ENCODE measurements around the gene LRRC10B.
A peak's percentile ranks its signal among the peaks of the same experiment; 100 is the strongest.

LRRC10B gene

DNA sequence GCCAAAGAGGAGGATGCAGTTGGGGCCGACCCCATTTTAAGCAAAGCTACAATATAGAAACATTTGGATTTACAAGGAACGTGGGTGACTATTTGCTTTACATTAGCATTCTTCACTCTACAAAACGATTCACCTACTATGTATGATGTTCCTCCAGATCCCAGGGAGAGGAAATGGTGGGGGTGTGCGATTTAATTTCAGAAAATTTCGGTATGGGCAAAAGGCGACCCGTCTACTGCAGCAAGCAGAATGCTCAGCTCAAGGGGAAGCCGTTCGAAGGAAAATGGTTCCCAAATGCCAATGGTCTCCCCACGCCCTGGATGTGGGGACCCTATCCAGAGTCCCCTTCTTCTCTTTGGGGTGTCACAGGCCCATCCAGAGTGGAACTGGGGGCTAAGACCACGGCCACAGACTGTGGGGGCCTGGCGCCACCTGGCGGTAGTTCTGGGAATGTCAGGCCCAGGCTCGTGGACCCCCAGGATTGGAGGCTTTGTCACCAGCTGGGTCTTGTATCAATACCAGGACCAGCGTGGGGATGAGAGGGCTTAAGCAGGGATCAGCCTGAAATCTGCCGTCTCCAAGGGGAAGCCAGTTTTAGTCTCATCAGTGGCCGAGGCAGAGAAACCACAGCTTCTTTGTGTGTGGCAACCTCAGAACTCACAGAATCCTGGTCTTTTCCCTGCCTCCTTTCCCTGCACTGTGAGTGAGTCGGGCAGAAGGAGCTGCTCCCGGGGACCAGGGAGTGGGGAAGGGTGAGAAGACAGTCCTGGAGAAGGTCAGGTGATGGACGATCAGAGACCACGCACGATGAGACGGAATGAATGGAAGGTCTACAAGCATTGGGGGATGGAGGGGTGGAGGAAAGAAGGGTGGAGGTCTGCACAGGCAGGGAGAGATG, 8.4 kb downstream of the LRRC10B start:
- H3K36me3 ChIP-seq = no peaks in the 10 kb centered on the region
- H3K27ac ChIP-seq = no peak overlapping the region
- TF ChIP-seq, protein P1, sequence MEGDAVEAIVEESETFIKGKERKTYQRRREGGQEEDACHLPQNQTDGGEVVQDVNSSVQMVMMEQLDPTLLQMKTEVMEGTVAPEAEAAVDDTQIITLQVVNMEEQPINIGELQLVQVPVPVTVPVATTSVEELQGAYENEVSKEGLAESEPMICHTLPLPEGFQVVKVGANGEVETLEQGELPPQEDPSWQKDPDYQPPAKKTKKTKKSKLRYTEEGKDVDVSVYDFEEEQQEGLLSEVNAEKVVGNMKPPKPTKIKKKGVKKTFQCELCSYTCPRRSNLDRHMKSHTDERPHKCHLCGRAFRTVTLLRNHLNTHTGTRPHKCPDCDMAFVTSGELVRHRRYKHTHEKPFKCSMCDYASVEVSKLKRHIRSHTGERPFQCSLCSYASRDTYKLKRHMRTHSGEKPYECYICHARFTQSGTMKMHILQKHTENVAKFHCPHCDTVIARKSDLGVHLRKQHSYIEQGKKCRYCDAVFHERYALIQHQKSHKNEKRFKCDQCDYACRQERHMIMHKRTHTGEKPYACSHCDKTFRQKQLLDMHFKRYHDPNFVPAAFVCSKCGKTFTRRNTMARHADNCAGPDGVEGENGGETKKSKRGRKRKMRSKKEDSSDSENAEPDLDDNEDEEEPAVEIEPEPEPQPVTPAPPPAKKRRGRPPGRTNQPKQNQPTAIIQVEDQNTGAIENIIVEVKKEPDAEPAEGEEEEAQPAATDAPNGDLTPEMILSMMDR (IDR thresholded peaks at IDR 0.05) = peak; percentile 75
- peaks cover 46% of the 10 kb centered on the region for H3K27me3 ChIP-seq
- H3K9me3 ChIP-seq = no peaks in the 10 kb centered on the region
- H3K4me1 ChIP-seq (ENCODE audit: control insufficient read depth in 1 of 2, insufficient read depth in 1 of 2, low read depth in 1 of 2, low read length in 1 of 2) = peaks cover 0 to 4% of the 10 kb centered on the region in 2 experiments
- no peak overlapping the region for H3K4me3 ChIP-seq (ENCODE audit: low read depth in 1 of 2, low read length in 1 of 2)

DNA sequence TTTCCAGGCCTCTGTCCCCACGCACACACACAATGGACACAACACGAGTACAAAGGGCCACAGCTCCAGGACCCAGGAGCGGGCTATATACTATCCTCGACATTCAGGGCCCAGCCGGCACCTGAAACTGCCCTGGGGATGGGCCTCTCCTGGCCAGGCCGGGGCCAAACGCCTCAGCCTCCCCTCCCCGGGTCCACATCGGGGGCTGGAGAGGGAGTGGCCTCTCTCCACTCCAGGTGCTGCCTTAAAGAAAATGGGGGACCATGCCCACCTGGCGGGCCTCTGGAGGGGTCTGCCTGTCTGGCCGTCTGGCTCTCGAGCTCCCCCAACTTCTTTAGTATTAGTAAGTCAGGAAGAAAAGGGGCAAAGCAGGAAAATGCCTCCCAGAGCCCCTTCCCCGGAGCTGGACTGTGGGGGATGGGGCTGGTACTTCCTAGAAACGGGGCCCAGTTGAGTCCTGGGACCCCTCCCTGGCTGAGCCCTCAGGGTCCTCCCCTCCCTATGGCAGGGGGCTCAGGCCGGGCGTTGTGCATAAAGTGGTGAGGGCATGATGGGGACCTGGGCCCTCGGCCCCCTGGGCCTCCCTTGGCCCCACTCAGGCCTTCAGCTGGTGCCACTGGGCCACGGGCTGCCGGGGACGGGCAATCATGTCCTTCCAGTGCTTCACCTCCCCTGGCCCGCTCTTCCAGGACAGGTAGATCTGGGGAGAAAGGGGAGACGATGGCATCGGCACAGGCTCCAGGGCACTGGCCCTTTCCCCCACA, 9.7 kb downstream of the LRRC10B start:
- Histone ChIP-seq H3K9me3 (no peaks in the 10 kb centered on the region), H3K4me1 (ENCODE audit: control insufficient read depth in 1 of 2, insufficient read depth in 1 of 2, low read depth in 1 of 2, low read length in 1 of 2) (peaks cover 0 to 4% of the 10 kb centered on the region in 2 experiments), H3K4me3 (ENCODE audit: low read depth in 1 of 2, low read length in 1 of 2) (no peak overlapping the region), H3K36me3 (no peaks in the 10 kb centered on the region), H3K27ac (no peak overlapping the region), H3K27me3 (peaks cover 34% of the 10 kb centered on the region)
- TF ChIP-seq, protein P1 (IDR thresholded peaks at IDR 0.05) = no peak

DNA sequence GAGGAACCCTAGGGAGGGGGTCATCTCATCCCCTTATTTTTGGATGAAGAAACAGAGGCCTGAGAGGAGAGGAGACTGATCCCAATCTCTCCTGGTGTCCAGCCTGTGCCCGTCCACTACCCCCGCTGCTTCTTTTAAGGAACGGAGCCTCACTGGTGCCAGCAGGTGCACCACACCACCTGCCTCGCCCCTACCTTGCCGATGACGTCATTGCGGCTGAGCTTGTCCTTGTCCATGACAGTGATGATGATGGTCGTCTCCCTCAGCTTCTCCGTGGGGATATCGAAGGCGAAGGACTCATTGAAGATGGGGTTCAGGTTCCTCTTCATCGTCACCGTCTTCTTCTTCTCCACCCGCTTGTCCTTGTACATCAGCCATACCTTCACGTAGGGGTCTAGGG, 14.3 kb downstream of the LRRC10B start:
- H3K36me3 ChIP-seq = no peaks in the 10 kb centered on the region
- TF ChIP-seq, protein P1 (IDR thresholded peaks at IDR 0.05) = no peak
- H3K27ac ChIP-seq = no peak overlapping the region
- no peaks in the 10 kb centered on the region for H3K9me3 ChIP-seq
- no peak overlapping the region for H3K4me3 ChIP-seq (ENCODE audit: low read depth in 1 of 2, low read length in 1 of 2)
- no peaks in the 10 kb centered on the region for H3K4me1 ChIP-seq (ENCODE audit: control insufficient read depth in 1 of 2, insufficient read depth in 1 of 2, low read depth in 1 of 2, low read length in 1 of 2)
- H3K27me3 ChIP-seq = peaks cover 31% of the 10 kb centered on the region

DNA sequence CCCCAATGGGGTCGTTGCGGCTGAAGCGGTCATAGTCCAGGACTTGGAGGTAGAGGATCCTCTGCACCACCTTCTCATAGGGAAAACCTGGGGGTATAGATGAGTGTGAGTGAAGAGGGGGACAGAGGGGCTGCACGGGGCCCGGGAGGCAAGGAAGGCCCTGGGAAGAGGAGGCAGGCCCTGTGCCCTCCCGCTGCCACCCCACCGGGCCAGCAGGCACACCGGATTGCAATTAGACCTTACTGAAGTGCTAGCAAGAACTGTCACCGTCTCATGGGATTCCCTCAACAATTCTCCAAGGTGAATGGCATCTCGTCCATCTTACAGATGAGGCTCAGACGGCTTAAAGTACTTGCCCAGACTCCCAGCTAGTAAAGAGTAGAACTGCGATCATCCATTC, 15.9 kb downstream of the LRRC10B start:
- Histone ChIP-seq H3K9me3 (no peaks in the 10 kb centered on the region), H3K36me3 (no peaks in the 10 kb centered on the region), H3K4me1 (ENCODE audit: control insufficient read depth in 1 of 2, insufficient read depth in 1 of 2, low read depth in 1 of 2, low read length in 1 of 2) (no peaks in the 10 kb centered on the region), H3K4me3 (ENCODE audit: low read depth in 1 of 2, low read length in 1 of 2) (no peak overlapping the region), H3K27me3 (peaks cover 42% of the 10 kb centered on the region), H3K27ac (no peak overlapping the region)
- TF ChIP-seq, protein P1 (IDR thresholded peaks at IDR 0.05) = no peak

DNA sequence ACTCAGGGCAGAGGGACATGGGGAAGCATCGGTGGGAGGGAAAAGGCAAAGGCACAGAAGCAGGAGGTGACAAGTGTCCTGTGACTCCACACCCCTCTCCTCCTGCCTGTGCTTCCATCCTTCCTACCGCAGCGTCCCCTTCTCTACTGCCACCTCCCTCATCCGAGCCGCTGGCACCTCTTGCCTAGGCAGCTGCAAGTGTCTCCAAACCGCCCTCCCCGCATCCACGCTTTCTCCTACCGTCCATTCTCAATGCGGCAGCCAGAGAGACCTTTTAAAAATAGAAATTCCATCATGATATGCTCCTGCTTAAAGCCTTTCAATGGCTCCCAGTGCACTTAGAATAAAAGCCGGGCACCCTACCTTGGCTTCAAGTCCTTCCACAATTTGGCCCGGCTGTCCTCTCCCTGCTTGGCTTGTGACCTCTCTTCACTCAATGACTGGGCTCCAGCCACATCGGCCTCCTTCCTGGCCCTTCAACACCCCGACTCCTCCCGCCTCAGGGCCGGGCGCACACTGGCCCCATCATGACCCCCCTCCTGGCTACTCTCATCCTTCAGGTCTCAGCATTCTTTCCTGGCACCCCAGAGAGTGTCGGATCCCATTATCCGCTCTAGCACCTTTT, 16.5 kb downstream of the LRRC10B start:
- Histone ChIP-seq H3K9me3 (no peaks in the 10 kb centered on the region), H3K4me3 (ENCODE audit: low read depth in 1 of 2, low read length in 1 of 2) (no peak overlapping the region), H3K4me1 (ENCODE audit: control insufficient read depth in 1 of 2, insufficient read depth in 1 of 2, low read depth in 1 of 2, low read length in 1 of 2) (no peaks in the 10 kb centered on the region), H3K27me3 (peaks cover 42% of the 10 kb centered on the region), H3K27ac (no peak overlapping the region), H3K36me3 (no peaks in the 10 kb centered on the region)
- TF ChIP-seq, protein P1 (IDR thresholded peaks at IDR 0.05) = no peak
